DND-41 (cell line): ENCODE data around the gene MORN5.

Source experiments
- EZH2 ChIP-seq: IDR thresholded peaks from 3 replicates; pipeline ENCODE4 v1.6.1; 2012; ENCODE audit warnings: borderline replicate concordance, low read depth, mild to moderate bottlenecking, moderate library complexity, low read length, inconsistent platforms; ENCODE audit not compliant: severe bottlenecking
- TF ChIP-seq, protein P1 (sequence below): IDR thresholded peaks from 2 replicates; pipeline ENCODE4 v1.5.1; 2012; ENCODE audit warnings: borderline replicate concordance, low read length, moderate library complexity, mild to moderate bottlenecking; ENCODE audit not compliant: poor library complexity, severe bottlenecking; ENCODE audit errors: extremely low read depth

DNA sequence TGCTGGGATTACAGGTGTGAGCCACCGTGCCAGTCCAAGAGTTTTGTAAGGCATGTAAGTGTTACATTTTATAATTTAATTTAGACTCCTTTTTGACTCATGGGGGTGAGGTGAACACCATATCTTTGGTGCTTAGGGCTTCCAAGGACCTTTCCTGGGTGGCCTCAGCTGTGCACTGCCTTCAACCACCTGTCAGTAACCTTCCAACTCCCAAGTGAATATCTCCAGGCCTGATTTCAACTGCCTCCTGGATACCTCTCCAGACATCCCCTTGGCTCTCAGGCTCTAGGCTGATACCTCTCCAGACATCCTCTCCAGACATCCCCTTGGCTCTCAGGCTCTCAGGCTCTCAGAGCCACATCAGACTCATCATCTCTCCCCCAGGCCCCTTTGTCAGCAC, 35.7 kb upstream of the MORN5 start:
- TF ChIP-seq, protein P1, sequence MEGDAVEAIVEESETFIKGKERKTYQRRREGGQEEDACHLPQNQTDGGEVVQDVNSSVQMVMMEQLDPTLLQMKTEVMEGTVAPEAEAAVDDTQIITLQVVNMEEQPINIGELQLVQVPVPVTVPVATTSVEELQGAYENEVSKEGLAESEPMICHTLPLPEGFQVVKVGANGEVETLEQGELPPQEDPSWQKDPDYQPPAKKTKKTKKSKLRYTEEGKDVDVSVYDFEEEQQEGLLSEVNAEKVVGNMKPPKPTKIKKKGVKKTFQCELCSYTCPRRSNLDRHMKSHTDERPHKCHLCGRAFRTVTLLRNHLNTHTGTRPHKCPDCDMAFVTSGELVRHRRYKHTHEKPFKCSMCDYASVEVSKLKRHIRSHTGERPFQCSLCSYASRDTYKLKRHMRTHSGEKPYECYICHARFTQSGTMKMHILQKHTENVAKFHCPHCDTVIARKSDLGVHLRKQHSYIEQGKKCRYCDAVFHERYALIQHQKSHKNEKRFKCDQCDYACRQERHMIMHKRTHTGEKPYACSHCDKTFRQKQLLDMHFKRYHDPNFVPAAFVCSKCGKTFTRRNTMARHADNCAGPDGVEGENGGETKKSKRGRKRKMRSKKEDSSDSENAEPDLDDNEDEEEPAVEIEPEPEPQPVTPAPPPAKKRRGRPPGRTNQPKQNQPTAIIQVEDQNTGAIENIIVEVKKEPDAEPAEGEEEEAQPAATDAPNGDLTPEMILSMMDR, result no peak
- TF ChIP-seq EZH2, result no peak
